ENCODE results near the gene NRP1. TPM values are rescaled to one million over a fixed set of nuclear protein-coding genes. Genes with fewer than 3 reads are reported as not detected.

Gene NRP1
- total and polyA plus RNA-seq, 2 of the 8 experiments (the other 6 are each of a cell fraction or from before 2014, with no cell fraction given) = 1.2 to 2.1 TPM

DNA sequence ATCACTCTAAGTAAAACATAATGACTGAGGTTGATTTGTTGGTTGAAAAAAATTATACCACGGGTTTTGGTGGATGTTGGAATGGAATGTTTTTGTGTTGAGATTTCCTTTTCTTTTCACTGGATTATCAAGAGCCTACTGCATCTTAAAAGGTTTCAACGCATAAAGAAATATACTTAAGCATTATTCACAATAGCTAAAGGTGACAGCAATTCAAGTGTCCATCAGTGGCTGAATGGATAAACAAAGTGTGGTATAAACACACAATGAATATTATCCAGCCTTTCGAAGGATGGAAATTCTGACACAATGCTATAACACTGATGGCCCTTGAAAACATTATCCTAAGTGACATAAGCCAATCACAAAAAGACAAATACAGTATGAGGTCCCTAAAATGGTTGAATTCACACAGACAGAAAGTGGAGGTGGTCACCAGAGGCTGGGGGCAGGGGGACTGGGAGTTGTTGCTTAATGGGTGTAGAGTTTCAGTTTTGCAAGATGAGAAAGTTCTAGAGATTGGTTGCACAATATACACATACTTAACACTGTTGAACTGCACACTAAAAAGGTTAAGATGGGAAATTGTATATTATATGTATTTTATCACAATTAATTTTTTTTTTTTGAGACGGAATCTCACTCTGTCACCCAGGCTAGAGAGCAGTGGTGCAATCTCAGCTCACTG is 122.3 kb downstream of the NRP1 start (continued):
- TF ChIP-seq, protein P1, sequence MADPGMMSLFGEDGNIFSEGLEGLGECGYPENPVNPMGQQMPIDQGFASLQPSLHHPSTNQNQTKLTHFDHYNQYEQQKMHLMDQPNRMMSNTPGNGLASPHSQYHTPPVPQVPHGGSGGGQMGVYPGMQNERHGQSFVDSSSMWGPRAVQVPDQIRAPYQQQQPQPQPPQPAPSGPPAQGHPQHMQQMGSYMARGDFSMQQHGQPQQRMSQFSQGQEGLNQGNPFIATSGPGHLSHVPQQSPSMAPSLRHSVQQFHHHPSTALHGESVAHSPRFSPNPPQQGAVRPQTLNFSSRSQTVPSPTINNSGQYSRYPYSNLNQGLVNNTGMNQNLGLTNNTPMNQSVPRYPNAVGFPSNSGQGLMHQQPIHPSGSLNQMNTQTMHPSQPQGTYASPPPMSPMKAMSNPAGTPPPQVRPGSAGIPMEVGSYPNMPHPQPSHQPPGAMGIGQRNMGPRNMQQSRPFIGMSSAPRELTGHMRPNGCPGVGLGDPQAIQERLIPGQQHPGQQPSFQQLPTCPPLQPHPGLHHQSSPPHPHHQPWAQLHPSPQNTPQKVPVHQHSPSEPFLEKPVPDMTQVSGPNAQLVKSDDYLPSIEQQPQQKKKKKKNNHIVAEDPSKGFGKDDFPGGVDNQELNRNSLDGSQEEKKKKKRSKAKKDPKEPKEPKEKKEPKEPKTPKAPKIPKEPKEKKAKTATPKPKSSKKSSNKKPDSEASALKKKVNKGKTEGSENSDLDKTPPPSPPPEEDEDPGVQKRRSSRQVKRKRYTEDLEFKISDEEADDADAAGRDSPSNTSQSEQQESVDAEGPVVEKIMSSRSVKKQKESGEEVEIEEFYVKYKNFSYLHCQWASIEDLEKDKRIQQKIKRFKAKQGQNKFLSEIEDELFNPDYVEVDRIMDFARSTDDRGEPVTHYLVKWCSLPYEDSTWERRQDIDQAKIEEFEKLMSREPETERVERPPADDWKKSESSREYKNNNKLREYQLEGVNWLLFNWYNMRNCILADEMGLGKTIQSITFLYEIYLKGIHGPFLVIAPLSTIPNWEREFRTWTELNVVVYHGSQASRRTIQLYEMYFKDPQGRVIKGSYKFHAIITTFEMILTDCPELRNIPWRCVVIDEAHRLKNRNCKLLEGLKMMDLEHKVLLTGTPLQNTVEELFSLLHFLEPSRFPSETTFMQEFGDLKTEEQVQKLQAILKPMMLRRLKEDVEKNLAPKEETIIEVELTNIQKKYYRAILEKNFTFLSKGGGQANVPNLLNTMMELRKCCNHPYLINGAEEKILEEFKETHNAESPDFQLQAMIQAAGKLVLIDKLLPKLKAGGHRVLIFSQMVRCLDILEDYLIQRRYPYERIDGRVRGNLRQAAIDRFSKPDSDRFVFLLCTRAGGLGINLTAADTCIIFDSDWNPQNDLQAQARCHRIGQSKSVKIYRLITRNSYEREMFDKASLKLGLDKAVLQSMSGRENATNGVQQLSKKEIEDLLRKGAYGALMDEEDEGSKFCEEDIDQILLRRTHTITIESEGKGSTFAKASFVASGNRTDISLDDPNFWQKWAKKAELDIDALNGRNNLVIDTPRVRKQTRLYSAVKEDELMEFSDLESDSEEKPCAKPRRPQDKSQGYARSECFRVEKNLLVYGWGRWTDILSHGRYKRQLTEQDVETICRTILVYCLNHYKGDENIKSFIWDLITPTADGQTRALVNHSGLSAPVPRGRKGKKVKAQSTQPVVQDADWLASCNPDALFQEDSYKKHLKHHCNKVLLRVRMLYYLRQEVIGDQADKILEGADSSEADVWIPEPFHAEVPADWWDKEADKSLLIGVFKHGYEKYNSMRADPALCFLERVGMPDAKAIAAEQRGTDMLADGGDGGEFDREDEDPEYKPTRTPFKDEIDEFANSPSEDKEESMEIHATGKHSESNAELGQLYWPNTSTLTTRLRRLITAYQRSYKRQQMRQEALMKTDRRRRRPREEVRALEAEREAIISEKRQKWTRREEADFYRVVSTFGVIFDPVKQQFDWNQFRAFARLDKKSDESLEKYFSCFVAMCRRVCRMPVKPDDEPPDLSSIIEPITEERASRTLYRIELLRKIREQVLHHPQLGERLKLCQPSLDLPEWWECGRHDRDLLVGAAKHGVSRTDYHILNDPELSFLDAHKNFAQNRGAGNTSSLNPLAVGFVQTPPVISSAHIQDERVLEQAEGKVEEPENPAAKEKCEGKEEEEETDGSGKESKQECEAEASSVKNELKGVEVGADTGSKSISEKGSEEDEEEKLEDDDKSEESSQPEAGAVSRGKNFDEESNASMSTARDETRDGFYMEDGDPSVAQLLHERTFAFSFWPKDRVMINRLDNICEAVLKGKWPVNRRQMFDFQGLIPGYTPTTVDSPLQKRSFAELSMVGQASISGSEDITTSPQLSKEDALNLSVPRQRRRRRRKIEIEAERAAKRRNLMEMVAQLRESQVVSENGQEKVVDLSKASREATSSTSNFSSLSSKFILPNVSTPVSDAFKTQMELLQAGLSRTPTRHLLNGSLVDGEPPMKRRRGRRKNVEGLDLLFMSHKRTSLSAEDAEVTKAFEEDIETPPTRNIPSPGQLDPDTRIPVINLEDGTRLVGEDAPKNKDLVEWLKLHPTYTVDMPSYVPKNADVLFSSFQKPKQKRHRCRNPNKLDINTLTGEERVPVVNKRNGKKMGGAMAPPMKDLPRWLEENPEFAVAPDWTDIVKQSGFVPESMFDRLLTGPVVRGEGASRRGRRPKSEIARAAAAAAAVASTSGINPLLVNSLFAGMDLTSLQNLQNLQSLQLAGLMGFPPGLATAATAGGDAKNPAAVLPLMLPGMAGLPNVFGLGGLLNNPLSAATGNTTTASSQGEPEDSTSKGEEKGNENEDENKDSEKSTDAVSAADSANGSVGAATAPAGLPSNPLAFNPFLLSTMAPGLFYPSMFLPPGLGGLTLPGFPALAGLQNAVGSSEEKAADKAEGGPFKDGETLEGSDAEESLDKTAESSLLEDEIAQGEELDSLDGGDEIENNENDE (IDR thresholded peaks at IDR 0.05; ENCODE audit: insufficient replicate concordance, low read length) = no peak
- TF ChIP-seq YY1 (IDR thresholded peaks at IDR 0.05; ENCODE audit: low read depth, low read length) (no peak), HDAC6 (IDR thresholded peaks at IDR 0.05; ENCODE audit: low read depth, low read length) (no peak), MAFK (IDR thresholded peaks at IDR 0.05; ENCODE audit: low read depth, low read length) (no peak), FOSL1 (IDR thresholded peaks at IDR 0.05; ENCODE audit: insufficient read depth, low read depth, low read length) (no peak), SIRT6 (IDR thresholded peaks at IDR 0.05; ENCODE audit: low read length) (no peak), RNF2 (IDR thresholded peaks at IDR 0.05; ENCODE audit: borderline replicate concordance, low read depth, low read length, missing control alignments, poor library complexity, severe bottlenecking) (no peak), EP300 (IDR thresholded peaks at IDR 0.05; ENCODE audit: borderline replicate concordance in 1 of 2, low read depth in 2 of 2, low read length in 2 of 2) (no peak), KDM1A (IDR thresholded peaks at IDR 0.05; ENCODE audit: borderline replicate concordance, low read length) (no peak), RXRA (IDR thresholded peaks at IDR 0.05; ENCODE audit: insufficient read depth, low read depth, low read length) (no peak)
